Right lobe of liver (tissue), 6 donors: ENCODE results near the gene KSR2. TPM values are rescaled to one million over a fixed set of nuclear protein-coding genes. Genes with fewer than 3 reads are reported as not detected.

Experiments
- ATAC-seq, 4 donors: fragments of 200-7000 bp; cut with Tn5 transposase; one replicate each; pipeline ENCODE4 v1.9.1; 2020; ENCODE audit warnings: mild to moderate bottlenecking in 4 of 4, moderate library complexity in 4 of 4
- DNase-seq, 3 donors: peaks; one replicate each; pipeline ENCODE4 v3.0.0-alpha.2; 2020
- H3K27ac ChIP-seq, 3 donors: fragments of 200-600 bp; one replicate each; pipeline ENCODE4 v1.8.0; 2022
- H3K27me3 ChIP-seq, 2 donors: fragments of 200-600 bp; one replicate each; pipeline ENCODE4 v1.8.0; 2022
- H3K36me3 ChIP-seq, 4 donors: fragments of 200-600 bp; sonication (generic) in 1 of 4; one replicate each; pipeline versions ENCODE4 v1.5.1 to v1.8.0; 2017 to 2022; ENCODE audit warnings: control low read depth in 1 of 4
- H3K4me1 ChIP-seq, 4 donors: fragments of 200-600 bp; sonication (generic) in 1 of 4; one replicate each; pipeline versions ENCODE4 v1.5.1 to v1.8.0; 2017 to 2022; ENCODE audit warnings: control low read depth in 1 of 4
- H3K4me3 ChIP-seq, 3 donors: fragments of 200-600 bp; one replicate each; pipeline ENCODE4 v1.8.0; 2022
- H3K9me3 ChIP-seq, 4 donors: fragments of 200-600 bp; sonication (generic) in 1 of 4; one replicate each; pipeline versions ENCODE4 v1.5.1 to v1.8.0; 2017 to 2022; ENCODE audit warnings: control low read depth in 1 of 4
- CTCF ChIP-seq, 4 donors: fragments of 200-600 bp in 3 of 4; fragments of 450-650 bp in 1 of 4; IDR thresholded peaks; one replicate each; pipeline versions ENCODE4 v1.5.1 to v1.8.0; 2016 to 2022; ENCODE audit warnings: antibody characterized with exemption in 4 of 4, mild to moderate bottlenecking in 2 of 4
- POLR2A ChIP-seq: fragments of 450-650 bp; IDR thresholded peaks from one replicate; pipeline ENCODE4 v1.6.1; 2017; ENCODE audit warnings: antibody characterized with exemption, mild to moderate bottlenecking
- WGBS: methylation state at CpG from one replicate; pipeline ENCODE4 v1.1.6; 2018; ENCODE audit warnings: low coverage, low lambda C conversion rate; ENCODE audit not compliant: insufficient coverage; ENCODE audit errors: missing lambda C conversion rate; 5-methylcytosine and 5-hydroxymethylcytosine counted together
- intact Hi-C, 2 donors: fragments of 100-400 bp; cut with DNase I; formaldehyde crosslinking; loops; one replicate each; pipeline versions ENCODE4 v1.11.2 to v1.14.1; 2022
- total RNA-seq, 6 experiments: library from RNA; depleted of rRNA in 2 of 6; stranded (reverse); fragments of >200 nt in 2 of 6; fragmentation: NEBNext Ultra II Directional in 3 of 6; extraction: Animal tissue kit (Norgen Biotek cat#: 25700) in 3 of 6; gene quantifications; one replicate each; pipeline versions ENCODE4 v1.1.0 to v1.2.4, GENCODE V29; 2016 to 2023
- donor health status: DM: no; HTN: yes; CAD: no.
- donor health status: DM: no; HTN: no; CAD: no.
- donor health status: DM: no; HTN: no; CAD: no.
- donor health status: DM: no; HTN: yes; CAD: no.
- donor health status: DM: no; HTN: yes; CAD: no.

KSR2 gene
- total RNA-seq, 6 experiments from 2014 or later: 0.02 to 0.07 (median 0.02) TPM; not detected in 2

GRCh38 chr12:117622087-117622486 lies 346.7 kb downstream of the KSR2 start:
- intact Hi-C loops: no loop called here
- DNase-seq (no peak), ATAC-seq (no peak)
- H3K4me3 ChIP-seq: no peak overlapping the region
- TF ChIP-seq CTCF (IDR thresholded peaks at IDR 0.05): no peak
- no peak for TF ChIP-seq POLR2A
- H3K27me3 ChIP-seq: no peaks in the 10 kb centered on the region
- no peaks in the 10 kb centered on the region for H3K4me1 ChIP-seq
- H3K27ac ChIP-seq: no peak overlapping the region
- H3K36me3 ChIP-seq: no peaks in the 10 kb centered on the region
- no peaks in the 10 kb centered on the region for H3K9me3 ChIP-seq

- intact Hi-C loops: no loop called here
- Histone ChIP-seq H3K36me3 (no peaks in the 10 kb centered on the region), H3K4me1 (no peaks in the 10 kb centered on the region), H3K4me3 (no peak overlapping the region), H3K9me3 (no peaks in the 10 kb centered on the region), H3K27ac (no peak overlapping the region), H3K27me3 (no peaks in the 10 kb centered on the region)
- WGBS: 34% methylated on average over 3 of the region's 7 CpGs
- ATAC-seq (no peak), DNase-seq (no peak)
- TF ChIP-seq CTCF (IDR thresholded peaks at IDR 0.05) (no peak), POLR2A (no peak)
Observed at GRCh38 chr12:117607778-117608177, 361.0 kb downstream of the KSR2 start.

- Histone ChIP-seq H3K27me3 (no peaks in the 10 kb centered on the region), H3K9me3 (no peaks in the 10 kb centered on the region), H3K4me1 (no peaks in the 10 kb centered on the region), H3K4me3 (no peak overlapping the region), H3K27ac (no peak overlapping the region), H3K36me3 (no peaks in the 10 kb centered on the region)
- intact Hi-C loops: no loop called here
- TF ChIP-seq POLR2A: no peak
- TF ChIP-seq CTCF (IDR thresholded peaks at IDR 0.05): no peak
- no peak for DNase-seq
- 23% methylated on average over 4 of the region's 5 CpGs for WGBS
- ATAC-seq: no peak
Observed at GRCh38 chr12:117606945-117607344, 361.8 kb downstream of the KSR2 start.

- Histone ChIP-seq H3K9me3 (no peaks in the 10 kb centered on the region), H3K36me3 (no peaks in the 10 kb centered on the region), H3K27me3 (no peaks in the 10 kb centered on the region), H3K4me1 (no peaks in the 10 kb centered on the region), H3K27ac (no peak overlapping the region), H3K4me3 (no peak overlapping the region)
- ATAC-seq (no peak), DNase-seq (no peak)
- TF ChIP-seq POLR2A: no peak
- TF ChIP-seq CTCF (IDR thresholded peaks at IDR 0.05): no peak
- intact Hi-C loops: no loop called here
Observed at GRCh38 chr12:117606024-117606423, 362.8 kb downstream of the KSR2 start.

GRCh38 chr12:117603316-117604113 lies 365.3 kb downstream of the KSR2 start:
- Histone ChIP-seq H3K27ac (no peak overlapping the region), H3K4me3 (no peak overlapping the region), H3K4me1 (no peaks in the 10 kb centered on the region), H3K9me3 (no peaks in the 10 kb centered on the region), H3K27me3 (no peaks in the 10 kb centered on the region), H3K36me3 (no peaks in the 10 kb centered on the region)
- intact Hi-C loops: no loop called here
- no peak for TF ChIP-seq CTCF (IDR thresholded peaks at IDR 0.05)
- TF ChIP-seq POLR2A: no peak
- DNase-seq (no peak), ATAC-seq (no peak)
- 31% methylated on average over 3 of the region's 4 CpGs for WGBS
